HG03097 (cell line): ENCODE measurements around the gene CFAP73.
A peak's percentile ranks its signal among the peaks of the same experiment; 100 is the strongest.
"Not testable (repeated sequence)": the region's sequence is repeated elsewhere in the genome, so short reads cannot be mapped to it uniquely, and the experiment has no call there.

Source experiments
- ATAC-seq: cut with Tn5 transposase; IDR thresholded peaks from one replicate; pipeline ENCODE4 v1.9.1; 2021; ENCODE audit not compliant: unreplicated experiment, low FRiP score

Gene CFAP73

DNA sequence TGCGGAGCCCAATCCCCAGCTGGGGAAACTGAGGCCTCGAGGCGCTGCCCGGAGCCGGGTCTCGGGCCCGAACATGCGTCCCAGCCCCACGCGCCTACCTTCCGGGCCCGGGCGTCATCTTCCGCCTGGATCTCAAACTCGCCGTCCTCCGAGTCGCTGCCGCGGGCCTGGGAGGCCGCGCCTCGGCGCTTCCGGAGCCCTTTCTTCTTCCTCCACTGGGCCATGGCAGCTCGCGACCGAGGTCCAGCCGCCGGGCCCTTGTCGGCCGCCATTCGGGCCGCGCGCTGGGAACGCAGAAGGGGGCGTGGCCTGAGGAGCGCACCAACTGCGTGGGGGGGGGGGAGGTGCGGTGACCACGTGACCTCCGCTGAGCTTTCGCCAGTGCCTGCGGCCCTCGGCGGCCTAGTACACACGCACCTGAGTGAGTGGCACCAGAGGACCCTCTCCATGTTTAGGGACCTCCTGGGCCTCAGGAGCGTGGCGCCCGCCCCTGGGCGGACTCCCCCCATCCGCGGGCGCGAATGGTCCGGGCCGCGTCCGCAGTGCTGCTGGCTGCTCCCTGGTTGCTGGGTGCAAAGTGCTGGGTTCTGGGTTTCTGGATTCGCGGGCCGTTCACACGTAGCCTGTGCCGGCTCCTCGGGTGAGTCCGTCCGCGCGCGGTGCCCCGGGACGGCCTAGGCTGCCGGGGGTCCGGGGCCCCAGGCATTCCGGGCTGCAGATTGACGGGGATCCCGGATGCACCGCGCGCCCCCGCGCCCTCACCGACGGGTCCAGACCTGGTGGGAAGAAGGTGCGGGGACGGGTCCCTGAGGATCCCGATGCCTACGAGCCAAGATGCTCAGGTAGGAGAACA, 35.9 kb downstream of the CFAP73 start, which contains the start of the genes DDX54 and RITA1:
Gene DDX54, minus strand, starts transcription at position 299 of the 853 bp plus-strand sequence. Its CDS starts 27 bp downstream, at position 272.
Gene RITA1, plus strand, starts transcription at position 542 of the 853 bp plus-strand sequence. CDS start 1,026 bp downstream, outside the sequence.
- ATAC-seq, result peak; percentile 36

DNA sequence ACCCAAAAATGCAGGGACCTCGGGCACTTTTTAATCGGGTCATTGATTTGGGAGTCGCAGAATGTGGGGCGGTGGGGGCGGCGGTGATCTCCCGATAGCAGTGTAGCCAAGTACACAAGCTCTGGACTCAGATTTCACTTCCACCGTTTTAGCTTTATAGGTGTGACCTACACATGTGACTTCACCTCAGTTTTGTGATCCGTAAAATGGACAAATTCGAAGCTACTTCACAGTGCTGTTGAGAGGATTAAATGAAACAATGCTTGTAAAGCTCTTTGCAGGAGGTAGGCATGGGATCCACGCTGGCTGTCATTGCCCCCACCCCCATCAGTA, 36.5 kb downstream of the CFAP73 start:
- no peak for ATAC-seq

- no peak for ATAC-seq
Observed at GRCh38 chr12:113186666-113187325, 37.3 kb downstream of the CFAP73 start.

DNA sequence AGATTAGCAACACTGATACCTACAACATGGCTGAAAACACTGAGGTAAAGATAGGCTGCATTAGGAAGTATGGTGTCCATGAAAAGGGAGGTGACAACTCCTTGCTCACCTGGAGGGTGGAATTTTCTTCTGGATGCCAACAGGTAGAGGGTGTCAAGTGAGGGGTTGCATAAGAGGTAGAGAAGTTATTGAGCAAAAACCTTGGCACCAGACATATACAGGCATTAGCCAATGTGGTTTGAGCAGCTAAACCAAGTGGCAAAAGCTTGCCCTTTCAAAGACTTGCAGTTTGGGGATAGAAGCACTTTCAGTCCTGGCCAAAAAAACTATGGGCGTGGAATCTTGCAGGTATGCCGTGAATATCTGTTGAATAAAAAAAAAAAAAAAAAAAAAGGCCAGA, 39.8 kb downstream of the CFAP73 start:
- ATAC-seq, result no peak

GRCh38 chr12:113190761-113191160, 41.2 kb downstream of the CFAP73 start:
- no peak for ATAC-seq

GRCh38 chr12:113191227-113191626, 41.7 kb downstream of the CFAP73 start:
- no peak for ATAC-seq

DNA sequence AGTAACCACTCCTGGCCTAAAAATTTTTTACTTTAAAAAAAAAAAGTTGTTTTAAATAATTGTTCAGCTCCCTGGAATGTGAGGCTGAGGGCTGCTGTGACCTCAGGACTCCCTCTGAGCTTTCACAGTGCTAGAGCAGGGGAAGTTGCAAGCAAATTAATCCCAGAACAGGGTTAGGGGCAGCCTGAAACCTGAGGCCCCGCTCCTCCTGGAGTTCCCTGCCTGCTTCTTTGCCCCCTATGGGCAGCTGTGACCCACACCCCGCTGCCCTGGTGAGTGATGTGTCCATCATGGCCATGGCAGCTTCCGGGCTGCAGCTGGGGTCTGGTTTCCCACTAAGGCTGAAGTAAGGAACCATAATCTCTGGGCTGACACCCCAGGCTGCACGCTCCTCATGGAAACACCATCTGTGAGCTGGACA, 45.5 kb downstream of the CFAP73 start:
- no peak for ATAC-seq

GRCh38 chr12:113195598-113195997, 46.1 kb downstream of the CFAP73 start:
- ATAC-seq, result no peak

GRCh38 chr12:113196582-113196981, 47.1 kb downstream of the CFAP73 start:
- no peak for ATAC-seq

- ATAC-seq, result no peak
Observed at GRCh38 chr12:113196990-113197389, 47.5 kb downstream of the CFAP73 start.

DNA sequence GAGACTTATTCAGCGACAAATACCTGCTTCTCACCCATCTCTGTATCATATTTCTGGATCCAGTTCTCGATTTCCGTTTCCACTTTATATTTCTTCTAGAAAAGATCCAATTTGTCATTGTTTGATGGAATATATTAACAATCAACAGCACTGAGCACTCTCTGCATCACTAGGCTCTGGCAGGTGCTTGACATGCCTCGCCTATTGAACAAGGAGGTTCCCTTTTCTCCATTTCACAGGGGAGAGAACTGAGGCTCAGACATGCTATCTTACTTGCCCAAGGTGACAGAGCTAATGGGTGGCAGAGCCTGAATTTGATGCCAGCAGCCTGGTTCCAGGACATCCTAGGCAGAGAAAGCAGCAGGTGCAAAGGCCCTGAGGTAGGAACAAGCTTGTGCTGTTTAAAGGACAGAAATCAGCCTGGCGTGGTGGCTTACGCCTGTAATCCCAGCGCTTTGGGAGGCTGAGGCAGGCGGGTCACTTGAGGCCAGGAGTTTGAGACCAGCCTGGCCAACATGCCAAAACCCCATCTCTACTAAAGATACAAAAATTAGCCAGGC, 48.1 kb downstream of the CFAP73 start:
- ATAC-seq, result no peak

DNA sequence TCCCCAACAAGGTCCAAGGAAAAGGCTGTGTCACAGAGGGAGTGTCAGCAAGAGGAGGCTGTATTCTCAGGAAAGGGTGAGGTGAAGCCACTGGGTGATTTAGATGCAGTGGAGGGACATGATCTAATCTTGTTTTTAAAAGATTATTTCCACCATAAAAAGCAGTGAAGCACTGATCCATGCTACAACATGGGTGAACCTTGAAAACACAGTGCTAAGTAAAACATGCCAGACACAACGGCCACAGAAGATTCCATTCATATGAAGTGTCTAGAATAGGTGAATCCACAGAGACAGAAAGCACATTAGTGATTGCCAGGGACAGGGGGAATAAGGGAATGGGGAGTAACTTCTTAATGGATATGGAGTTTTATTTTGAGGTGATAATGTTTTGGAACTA, 48.8 kb downstream of the CFAP73 start:
- no peak for ATAC-seq

DNA sequence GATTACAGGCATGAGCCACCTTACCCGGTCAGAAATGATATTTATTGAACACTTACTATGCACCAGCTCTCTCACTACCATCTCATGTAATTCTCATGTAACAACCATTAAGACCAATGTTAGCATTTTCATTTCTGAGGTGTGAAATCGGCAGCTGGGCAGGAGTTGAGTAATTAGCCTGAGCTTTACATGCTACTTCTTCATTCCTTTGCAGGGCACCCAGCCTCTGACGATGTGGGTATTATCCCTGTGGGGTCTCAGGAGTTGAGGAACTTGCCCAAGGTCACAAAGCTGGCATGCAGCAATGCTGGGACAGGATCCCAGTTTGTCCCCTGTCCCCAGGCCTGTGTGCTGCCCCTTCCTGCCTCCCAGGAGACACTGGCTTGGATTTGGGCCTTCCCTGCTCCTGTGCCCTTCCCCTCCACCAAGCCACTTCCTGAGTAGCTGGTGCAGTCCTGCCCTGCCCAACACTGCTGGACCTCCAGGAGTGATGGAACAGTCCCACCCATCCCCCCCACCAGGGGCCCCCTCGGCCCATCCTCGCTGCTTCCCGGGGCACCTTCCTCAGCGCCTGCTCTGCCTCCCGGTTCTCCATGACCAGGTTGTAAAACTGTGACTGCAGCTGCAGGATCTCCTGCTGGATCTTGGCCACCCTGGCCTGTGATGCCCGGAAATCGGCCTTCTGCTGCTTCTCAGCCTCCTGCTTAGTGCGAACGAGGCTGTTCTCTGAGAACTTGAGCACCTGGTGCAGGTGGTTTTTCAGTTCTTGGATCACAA, 50.7 kb downstream of the CFAP73 start:
- ATAC-seq, result no peak

DNA sequence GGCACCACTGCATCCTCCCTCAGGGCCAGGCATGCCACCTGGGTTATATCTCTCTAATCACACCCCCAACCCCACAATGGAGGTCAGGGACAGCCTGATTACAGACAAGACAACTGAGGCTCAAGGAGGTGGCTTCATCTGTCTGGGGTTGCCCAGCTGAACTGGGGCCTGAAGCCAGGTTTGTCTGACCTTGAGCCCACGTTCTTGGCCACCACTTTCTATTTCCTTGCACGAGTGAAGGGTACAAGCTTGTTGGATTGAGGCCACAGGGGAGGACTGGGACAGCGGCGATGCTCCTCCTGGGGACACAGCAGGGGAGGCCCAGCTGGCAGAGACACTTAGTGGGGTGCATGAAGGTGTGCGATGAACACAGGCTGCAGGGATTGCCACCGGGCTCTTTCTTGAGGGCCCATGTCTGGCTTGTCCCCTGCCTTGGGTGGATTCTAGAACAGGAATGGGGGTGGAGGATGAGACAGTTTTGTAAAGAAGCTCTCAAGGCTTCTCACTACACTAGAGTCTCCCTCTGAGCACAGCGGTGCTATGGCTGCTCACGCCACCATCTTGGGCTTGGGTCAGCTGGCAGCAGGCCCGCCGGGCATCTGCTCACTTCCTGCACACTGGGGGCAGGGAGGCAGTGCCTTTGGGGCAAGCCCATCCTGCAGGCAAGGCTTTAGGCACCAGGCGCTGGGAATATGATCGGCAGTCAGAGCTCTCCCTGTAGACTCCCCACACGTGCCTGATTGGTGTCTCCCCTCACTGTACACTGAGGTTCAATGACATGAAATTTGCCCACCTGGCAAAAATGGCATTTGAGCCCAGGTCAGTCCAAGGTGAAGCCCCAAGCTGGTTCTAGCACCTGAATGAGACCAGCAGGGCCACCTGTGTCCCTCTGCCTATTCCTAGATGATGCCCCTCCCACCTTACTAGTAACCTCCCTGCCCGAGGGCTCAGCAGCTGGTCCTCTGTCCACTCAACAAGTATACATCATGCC, 52.0 kb downstream of the CFAP73 start:
- ATAC-seq, result no peak

- ATAC-seq, result no peak
Observed at GRCh38 chr12:113202300-113203075, 53.0 kb downstream of the CFAP73 start.

DNA sequence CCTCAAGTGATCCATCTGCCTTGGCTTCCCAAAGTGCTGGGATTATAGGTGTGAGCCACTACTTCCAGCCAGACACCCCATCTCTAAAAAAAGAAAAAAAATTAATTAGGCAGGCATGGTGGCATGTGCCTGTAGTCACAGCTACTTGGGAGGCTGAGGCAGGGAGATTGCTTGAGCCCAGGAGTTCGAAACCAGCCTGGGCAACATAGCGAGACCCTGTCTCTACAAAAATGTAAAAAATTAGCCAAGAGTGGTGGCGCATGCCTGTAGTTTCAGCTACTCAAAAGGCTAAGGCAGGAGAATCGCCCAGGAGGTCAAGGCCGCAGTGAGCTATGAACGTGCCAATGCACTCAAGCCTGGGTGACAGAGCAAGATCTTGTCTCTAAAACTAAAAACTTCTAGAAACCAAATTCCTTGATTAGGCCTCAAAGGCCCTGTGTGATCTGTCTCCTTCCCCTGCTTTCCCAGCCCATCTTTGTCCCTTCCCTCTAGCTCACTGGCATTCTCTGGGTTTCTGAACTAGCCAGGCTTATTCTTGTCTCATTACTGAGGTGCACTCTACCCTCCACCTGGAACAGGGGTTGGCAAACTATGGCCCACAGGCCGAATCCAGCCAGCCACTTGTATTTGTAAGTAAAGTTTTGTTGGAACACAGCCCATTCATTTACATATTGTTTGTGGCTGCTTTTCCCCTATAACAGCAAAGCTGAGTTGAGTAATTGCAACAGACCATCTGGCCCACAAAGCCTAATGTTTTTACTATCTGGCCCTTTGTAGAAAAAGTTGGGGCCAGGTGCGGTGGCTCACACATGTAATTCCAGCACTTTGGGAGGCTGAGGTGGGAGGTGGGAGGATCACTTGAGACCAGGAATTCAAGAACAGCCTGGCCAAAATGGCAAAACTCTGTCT, 54.6 kb downstream of the CFAP73 start:
- ATAC-seq, result no peak

GRCh38 chr12:113204804-113205203, 55.3 kb downstream of the CFAP73 start:
- ATAC-seq, result no peak

DNA sequence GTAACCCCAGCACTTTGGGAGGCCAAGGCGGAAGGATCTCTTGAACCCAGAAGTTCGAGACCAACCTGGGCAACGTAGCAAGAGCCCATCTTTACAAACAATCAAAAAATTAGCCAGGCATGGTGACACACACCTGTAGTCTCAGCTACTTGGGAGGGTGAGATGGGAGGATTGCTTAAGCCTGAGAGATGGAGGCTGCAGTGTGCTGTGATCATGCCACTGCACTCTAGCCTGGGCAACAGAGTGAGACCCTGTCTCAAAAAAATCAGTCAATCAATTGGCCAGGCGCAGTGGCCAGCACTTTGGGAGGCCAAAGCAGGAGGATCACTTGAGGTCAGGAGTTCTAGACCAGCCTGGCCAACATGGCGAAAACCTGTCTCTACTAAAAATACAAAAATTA, 57.3 kb downstream of the CFAP73 start:
- ATAC-seq, result not testable (repeated sequence)
